LNCaP clone FGC (cell line): ENCODE data around the gene THOP1.

Experiments used
- DNase-seq: peaks from one replicate; pipeline ENCODE4 v3.0.0-alpha.2; 2011; ENCODE audit warnings: low read depth
- H3K4me3 ChIP-seq: 2 replicates; pipeline ENCODE4 v1.5.1; 2011; ENCODE audit warnings: mild to moderate bottlenecking, low read depth, low read length, control low read depth
- TF ChIP-seq, protein P1 (sequence below): IDR thresholded peaks from 2 replicates; pipeline ENCODE4 v1.5.1; 2012; ENCODE audit warnings: mild to moderate bottlenecking; ENCODE audit not compliant: control insufficient read depth, insufficient read depth; ENCODE audit errors: extremely low read depth

The THOP1 gene

DNA sequence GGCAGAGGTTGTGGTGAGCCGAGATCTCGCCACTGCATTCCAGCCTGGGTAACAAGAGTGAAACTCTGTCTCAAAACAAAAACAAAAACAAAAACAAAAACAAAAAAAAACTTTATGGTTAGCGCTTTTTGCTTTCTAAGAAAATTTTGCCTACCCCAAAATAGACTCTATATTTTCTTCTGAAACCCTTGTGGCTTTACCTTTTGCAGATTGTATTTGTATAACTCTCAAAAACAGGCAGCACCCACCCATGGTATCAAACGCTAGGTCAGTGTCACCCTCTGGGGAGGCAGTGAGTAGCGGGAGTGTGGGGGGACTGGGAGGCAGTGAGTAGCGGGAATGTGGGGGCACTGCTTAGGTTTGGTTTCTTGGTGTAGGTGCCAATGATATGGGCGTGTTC, 38.0 kb upstream of the THOP1 start:
- DNase-seq = no peak
- TF ChIP-seq, protein P1, sequence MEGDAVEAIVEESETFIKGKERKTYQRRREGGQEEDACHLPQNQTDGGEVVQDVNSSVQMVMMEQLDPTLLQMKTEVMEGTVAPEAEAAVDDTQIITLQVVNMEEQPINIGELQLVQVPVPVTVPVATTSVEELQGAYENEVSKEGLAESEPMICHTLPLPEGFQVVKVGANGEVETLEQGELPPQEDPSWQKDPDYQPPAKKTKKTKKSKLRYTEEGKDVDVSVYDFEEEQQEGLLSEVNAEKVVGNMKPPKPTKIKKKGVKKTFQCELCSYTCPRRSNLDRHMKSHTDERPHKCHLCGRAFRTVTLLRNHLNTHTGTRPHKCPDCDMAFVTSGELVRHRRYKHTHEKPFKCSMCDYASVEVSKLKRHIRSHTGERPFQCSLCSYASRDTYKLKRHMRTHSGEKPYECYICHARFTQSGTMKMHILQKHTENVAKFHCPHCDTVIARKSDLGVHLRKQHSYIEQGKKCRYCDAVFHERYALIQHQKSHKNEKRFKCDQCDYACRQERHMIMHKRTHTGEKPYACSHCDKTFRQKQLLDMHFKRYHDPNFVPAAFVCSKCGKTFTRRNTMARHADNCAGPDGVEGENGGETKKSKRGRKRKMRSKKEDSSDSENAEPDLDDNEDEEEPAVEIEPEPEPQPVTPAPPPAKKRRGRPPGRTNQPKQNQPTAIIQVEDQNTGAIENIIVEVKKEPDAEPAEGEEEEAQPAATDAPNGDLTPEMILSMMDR = no peak
- H3K4me3 ChIP-seq = no peak overlapping the region

DNA sequence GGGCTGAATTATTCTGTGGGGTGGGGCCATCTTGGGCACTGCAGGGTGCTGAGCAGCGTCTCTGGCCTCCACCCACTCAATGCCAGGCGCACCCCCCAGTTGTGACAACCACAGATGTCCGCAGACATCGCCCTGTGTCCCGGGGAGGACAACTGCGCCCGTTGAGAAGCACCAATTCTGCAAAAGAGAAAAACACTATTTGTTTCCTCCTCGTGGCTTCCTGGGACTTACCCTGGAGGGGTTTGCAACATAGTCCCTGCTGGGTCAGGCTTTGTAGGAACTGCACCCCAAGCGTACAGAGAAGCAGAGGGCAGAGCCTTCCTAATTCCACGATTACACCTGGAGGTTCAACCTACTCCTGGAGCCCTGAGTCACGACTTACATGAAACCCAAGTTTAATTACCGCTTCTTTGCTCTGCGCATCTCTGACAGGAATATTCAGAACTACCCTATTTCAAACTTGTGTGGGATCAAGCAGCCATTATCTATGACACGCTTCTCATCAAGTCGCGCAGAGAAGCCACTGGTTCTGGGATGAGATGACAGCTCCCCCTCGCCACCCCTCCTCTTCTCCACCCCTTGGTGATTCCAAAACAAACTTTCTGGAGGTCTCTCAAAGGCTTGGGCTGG, 34.4 kb upstream of the THOP1 start:
- no peak overlapping the region for H3K4me3 ChIP-seq
- TF ChIP-seq, protein P1 = no peak
- DNase-seq = no peak

DNA sequence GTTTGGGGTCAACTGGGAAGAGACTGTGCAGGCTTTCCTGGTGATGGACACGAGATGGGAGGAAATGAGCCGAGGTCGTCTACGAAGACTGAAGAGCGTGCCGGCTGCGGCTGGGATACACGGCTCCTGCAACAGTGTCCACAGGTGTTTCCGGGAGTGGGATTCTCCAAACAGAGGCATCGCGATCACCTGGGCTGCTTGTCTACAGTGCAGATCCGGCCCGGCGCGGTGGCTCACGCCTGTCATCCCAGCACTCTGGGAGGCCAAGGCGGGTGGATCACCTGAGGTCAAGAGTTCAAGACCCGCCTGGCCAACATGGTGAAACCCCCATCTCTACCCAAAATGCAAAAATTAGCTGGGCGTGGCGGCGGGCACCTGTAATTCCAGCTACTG, 33.9 kb upstream of the THOP1 start:
- no peak for DNase-seq
- no peak overlapping the region for H3K4me3 ChIP-seq
- TF ChIP-seq, protein P1 = no peak

DNA sequence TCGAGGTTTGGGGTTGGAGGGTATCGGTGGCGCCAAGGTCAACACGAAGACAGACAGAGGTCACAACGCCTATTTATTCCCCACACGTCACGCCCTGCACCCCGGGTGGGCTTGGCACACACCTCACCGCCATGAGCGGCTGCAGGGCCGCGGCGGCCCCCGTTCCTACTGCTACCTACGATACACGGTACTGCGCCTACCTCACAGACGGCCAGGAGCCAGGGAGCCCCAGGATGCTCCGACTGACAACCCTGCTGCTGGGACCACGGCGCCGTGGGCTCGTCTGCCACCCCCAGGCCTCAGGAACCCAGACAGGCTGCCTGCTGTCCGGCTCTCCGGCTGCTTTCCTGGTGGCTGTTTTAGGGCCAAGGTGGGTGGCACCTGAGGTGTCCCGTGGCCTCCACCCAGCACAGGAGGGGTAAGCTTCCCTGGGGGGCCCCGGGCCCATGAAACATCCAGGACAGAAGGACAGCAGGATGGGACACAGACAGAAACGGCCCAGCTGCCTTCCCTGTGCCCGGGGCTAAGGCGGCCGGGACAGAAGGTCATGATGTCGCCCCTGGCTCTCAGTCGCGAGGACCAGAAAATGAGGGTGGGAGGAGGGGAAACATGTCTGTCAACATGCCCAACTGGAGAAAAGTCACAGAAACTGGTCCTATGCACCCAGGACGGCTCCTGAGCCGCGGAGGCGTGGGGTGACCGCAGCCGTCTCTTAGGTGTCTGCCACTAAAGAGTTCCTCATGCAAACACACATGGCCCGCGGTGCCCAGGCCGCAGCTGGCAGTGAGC, 30.4 kb upstream of the THOP1 start:
- TF ChIP-seq, protein P1 = no peak
- no peak overlapping the region for H3K4me3 ChIP-seq
- DNase-seq = no peak

DNA sequence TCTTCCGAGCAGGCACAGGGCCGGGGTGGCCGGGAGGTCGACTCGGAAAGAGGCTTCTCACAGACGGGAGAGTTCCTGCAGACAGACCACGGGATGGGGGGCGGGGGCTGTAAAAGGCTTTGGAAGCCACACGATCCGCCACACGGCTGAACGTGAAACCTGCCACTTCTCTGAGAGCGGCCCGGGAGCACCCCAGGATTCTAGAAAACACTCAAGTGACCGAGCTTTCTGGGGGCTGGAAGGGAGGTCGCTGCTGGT, 29.9 kb upstream of the THOP1 start:
- no peak for DNase-seq
- TF ChIP-seq, protein P1 = no peak
- H3K4me3 ChIP-seq = no peak overlapping the region

DNA sequence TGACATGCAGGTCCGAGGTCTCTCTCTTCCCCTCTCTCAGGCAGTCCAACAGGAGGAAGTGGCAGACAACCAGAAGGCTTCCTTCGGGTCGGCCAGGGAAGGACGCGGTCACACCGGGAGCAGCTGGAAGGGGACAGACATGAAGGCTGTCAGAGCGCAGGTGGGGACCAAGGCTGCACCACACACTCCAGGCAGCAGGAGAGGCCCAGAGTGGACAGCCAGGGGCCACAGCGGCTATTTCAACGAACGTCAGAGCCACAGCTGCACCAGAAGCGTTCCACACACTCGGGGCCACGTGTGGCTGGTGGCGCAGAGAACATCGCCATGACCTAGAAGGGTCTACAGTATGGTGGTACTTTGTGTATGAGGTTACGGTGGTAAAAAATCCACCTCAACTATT, 29.5 kb upstream of the THOP1 start:
- no peak overlapping the region for H3K4me3 ChIP-seq
- no peak for DNase-seq
- TF ChIP-seq, protein P1 = no peak

DNA sequence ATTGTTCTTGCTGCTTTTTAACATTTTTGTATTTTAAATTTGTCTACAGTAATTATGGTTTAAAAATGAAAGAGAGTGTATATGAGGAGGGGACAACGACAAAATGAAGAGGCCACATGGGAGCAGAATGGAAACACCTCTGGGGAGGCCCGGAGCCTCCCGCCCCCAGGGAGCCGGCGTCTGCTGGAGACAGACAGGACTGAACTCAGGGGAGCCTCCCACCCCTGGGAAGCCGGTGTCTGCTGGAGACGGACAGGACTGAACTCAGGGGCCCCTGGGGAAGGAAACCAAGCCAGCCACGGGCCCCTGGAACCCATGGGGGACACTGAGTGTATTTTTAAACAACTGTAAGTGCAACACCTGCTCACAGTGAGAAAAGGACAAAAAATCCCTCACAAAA, 28.8 kb upstream of the THOP1 start:
- H3K4me3 ChIP-seq = no peak overlapping the region
- DNase-seq = no peak
- TF ChIP-seq, protein P1 = no peak
